GM21529 (cell line): ENCODE results near the gene BLOC1S6.
A peak's percentile ranks its signal among the peaks of the same experiment; 100 is the strongest.

Experiments used
- ATAC-seq: cut with Tn5 transposase; IDR thresholded peaks from one replicate; pipeline ENCODE4 v1.9.1; 2021; ENCODE audit not compliant: unreplicated experiment

BLOC1S6 gene, protein sequence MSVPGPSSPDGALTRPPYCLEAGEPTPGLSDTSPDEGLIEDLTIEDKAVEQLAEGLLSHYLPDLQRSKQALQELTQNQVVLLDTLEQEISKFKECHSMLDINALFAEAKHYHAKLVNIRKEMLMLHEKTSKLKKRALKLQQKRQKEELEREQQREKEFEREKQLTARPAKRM

DNA sequence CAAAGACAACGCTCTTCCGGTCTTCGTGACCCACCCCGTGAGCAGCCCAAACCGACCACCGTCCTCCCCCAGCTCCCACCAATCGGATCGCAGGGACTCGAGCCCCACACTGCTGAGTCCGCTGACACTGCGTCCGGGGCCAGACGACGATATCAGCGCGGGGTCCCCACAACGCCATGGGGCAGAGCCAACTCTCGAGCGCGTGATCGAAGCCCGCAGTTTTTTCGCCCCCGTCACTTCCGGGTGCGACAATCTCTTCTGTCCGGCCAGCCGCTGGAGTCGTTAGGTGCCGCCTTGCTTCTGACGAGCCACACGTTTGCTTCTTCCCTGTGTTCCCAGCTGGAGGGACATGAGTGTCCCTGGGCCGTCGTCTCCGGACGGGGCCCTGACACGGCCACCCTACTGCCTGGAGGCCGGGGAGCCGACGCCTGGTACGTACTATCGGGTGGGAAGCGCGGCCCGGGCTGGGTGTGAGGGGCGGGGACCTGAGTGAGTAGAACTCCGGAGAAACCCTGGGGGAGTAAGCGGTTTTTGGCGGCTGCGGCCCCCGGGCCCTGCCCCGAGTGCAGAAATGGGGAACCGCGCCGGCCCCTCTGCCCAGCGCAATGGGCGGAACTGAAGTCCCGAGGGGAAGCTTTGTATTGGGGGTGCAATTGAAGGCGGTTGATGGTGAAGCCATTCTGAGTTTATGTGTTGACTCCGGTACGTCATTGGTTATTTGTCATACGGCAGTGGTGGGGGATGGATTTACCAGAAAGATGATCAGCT, at the start of gene BLOC1S6:
TSS of gene BLOC1S6 (plus strand) at position 285 of the 768 bp plus-strand sequence. CDS start at position 350, 65 bp downstream.
- ATAC-seq: peak; percentile 73

DNA sequence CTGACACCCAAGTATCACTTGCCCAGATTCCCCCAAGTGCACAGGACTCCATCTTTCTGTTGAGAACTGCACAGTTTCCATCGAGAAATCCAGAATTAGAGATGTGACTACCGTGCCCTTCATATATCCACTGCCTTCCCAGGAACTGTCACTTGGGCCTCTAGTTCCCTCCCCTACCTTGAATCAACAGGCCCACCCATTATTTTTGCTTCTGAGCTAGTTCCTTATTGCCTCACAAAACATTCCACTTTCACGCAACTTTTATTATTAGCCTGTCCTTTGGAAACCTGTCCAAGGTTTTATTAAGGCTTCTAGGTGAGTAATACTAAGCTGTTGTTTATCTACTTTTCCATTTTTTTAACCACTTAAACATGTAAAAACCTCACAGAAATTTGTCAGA, 47.5 kb upstream of the BLOC1S6 start:
- ATAC-seq: no peak

DNA sequence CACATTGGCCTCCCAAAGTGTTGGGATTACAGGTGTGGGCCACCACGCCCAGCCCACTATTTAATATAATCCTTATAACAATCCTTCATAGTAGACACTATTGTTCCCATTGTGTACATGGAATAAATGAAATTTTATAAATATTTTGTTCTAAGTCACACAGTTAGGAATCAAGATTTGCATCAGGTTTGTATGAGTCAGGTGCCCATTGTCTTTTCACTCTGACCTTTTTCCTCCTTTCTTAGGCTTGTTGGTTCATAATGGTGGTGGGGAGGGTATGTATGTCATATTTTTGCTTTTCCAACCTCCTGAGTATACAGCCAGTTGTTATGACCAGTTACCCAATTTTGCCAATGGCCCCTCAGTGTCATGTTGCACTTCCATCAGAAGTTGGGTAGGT, 46.6 kb upstream of the BLOC1S6 start:
- no peak for ATAC-seq

DNA sequence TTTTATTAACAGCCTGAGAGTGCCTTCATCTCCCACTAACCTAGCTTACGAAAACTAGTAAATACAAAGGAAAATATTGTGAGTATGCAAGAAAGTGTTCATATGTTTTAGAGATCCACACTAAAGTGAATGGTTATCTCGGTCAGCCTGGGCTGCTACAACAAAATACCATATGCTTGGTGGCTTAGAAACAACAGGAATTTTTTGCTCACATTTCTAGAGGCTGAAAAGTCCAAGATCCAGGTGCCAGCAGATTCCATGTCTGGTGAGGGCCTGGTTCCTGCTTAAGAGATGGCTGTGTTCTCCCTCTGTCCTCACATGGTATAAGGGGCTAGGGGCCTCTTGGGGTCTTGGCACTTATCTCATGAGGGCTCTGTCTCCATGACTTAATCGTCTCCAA, 44.1 kb upstream of the BLOC1S6 start:
- ATAC-seq: no peak

DNA sequence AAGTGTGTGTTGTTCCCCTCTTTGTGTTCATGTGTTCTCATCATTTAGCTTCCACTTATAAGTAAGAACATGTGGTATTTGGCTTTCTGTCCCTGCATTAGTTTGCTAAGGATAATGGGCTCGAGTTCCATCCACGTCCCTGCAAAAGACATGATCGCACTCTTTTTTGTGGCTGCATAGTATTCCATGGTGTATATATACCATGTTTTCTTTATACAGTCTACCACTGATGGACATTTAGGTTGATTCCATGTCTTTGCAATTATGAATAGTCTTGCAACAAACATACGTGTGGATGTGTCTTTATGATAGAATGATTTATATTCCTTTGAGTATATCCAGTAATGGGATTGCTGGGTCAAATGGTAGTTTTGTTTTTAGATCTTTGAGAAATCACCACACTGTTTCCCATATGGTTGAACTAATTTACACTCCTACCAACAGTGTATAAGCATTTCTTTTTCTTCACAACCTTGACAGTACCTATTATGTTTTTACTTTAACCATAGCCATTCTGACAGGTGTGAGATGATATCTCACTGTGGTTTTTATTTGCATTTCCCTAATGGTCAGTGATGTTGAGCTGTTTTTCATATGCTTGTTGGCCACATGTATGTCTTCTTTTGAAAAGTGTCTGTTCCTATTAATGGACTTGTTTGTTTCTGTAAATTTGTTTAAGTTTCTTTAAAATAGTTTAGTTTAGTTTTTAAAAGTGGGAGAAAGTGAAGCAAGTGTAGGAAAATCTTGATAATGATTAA, 42.7 kb upstream of the BLOC1S6 start:
- ATAC-seq: no peak

DNA sequence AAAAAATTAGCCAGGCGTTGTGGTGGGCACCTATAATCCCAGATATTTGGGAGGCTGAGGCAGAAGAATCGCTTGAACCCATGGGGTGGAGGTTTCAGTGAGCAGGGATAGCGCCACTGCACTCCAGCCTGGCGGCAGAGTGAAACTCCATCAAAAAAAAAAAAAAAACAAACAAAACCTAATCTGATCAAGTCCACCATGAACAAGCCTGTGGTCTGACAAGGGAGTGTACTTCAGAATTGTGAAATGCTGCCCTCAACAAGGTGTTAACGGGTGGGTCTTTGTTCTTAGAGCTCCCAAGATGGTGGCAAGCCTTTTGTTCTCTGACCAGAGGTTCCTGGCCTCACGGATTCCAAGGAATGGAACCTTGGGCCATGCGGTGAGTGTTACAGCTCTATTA, 40.4 kb upstream of the BLOC1S6 start:
- ATAC-seq: no peak

DNA sequence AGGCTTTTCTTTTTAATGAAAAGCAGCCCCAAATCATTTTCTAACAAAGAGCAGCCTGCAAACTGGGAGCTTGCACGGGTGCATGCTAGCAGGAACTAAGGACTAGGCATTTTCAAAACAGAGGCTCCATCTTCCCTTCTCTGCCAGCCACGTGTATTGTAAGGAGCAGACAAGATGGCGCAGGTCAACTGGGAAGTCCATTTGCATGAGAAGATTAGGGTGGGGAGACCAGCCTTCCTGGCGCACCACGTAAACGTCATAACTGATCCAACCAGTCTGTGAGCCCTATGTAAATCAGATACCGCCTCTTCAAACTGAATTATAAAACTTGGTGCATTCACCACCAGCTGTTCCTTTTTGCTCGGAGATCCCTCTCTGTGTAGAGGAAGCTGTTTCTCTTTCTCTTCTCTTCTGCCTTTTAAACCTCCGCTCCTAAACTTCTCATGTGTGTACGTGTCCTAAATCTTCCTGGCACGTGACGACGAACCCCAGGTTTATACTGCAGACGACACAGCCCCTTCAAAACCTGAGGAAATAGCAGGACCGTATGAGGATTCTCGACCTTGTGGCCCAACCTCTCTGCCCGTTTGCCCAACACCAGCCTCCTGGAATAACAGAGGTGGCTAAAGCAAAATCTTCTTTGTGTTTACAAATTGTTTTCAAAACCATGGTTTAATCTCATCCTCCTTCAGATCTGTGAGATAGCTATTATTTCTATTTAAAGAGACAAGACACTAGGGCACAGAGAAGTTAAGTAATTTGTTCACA, 38.2 kb upstream of the BLOC1S6 start:
- ATAC-seq: no peak

DNA sequence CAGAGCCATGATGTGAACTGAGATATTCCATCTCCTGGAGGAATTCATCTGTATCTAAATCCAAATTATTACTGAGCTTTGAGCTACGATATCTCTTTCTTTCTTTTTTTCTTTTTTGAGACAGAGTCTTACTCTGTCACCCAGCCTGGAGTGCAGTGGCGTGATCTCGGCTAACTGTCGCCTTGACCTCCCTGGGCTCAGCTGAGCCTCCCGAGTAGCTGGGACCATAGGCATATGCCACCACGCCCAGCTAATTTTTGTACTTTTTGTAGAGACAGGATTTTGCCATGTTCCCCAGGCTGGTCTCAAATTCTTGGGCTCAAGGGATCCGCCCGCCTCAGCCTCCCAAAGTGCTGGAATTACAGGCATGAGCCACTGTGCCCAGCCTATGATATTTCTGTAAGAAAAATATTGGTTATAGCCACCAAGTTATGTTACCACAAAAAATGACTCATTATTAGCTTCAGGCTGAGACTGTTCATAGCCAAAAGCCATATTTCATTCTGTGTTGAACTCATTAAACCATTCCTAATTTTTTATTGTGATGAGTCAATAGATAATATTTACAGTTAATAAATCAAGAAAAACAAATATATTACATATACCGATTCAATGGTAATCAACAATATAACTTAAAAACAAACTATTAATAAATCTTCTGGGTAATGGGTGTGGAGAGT, 37.5 kb upstream of the BLOC1S6 start:
- ATAC-seq: no peak

DNA sequence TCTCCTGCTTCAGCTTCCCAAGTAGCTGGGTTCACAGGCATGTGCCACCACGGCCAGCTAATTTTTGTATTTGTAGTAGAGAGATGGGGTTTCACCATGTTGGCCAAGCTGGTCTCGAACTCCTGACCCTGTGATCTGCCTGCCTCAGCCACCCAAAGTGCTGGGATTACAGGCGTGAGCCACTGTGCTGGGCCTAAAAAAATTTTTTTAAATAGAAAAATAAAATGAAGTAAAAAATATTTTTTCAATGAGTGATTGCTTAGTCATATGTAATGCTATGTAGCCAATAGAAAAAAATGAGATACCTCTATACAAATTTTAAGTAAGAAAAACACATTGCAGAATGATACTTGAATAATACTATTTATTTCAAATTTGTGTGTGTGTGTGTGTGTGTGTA, 36.7 kb upstream of the BLOC1S6 start:
- ATAC-seq: no peak

DNA sequence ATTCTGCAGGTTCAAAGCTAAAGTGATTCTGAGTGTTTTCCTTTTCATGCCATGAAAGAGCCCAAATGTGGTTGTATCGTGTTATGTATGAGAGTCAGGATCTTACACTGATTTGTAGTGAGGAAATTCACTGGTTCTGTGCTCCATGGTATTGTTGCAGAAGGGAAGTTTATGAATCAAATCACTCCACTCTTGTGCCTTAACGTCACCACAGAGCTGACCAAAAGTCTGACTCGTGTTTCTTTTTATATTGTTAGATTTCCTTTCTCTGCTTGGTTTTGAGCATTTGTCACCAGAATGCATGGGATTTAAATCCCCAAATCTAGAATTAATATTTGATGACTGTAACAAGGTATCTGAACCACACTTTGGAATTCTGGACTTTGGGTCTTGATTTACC, 35.5 kb upstream of the BLOC1S6 start:
- ATAC-seq: no peak

DNA sequence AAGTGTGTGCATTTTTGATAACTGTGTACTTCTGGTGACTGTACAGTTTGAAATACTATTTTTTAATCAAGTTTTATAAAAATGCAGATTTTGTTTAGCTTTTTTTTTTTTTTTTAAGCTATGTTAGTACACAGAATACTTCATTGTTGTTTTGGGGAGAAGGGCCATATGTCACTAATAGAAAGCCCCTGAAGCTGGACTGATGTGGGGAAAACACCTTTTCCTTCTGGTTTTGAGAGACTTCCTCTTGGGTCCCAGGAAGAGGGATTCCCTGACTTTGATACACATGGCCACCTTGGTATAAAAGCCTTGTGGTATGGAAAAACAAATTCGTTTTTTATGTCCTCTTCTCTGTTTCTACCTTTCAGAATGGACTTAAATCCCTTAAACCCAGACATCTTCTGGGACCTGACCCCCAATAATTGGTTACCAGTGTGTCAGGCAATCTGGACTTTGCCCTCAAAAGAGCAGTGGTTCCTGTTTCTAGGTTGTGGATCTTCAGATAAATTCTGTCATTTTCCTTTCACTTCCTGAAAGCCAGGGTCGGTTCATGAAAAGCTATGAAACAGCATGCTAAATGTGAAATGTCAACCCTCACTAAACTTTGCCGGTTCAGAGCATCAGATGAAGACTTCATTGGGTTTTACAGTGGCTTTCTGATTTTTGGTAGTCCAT, 31.1 kb upstream of the BLOC1S6 start:
- no peak for ATAC-seq

DNA sequence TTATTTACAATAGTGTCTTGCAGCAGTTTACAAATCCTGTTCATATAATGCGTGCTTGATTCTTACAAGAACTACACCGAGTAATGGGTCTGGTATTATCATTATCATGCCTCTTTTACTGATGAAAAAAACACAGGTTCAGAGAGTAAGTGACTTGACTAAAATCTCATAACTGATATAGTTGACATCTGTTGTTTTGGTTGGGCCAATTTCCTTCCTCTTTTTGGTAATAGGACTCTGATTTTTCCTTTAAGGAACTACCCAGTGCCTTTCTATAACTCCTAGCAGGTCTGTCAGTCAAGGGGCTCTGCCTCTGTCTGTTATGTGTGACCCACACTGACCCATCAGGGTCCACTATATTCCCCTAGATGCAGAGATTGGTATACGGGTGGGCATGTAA, 14.6 kb upstream of the BLOC1S6 start:
- no peak for ATAC-seq

DNA sequence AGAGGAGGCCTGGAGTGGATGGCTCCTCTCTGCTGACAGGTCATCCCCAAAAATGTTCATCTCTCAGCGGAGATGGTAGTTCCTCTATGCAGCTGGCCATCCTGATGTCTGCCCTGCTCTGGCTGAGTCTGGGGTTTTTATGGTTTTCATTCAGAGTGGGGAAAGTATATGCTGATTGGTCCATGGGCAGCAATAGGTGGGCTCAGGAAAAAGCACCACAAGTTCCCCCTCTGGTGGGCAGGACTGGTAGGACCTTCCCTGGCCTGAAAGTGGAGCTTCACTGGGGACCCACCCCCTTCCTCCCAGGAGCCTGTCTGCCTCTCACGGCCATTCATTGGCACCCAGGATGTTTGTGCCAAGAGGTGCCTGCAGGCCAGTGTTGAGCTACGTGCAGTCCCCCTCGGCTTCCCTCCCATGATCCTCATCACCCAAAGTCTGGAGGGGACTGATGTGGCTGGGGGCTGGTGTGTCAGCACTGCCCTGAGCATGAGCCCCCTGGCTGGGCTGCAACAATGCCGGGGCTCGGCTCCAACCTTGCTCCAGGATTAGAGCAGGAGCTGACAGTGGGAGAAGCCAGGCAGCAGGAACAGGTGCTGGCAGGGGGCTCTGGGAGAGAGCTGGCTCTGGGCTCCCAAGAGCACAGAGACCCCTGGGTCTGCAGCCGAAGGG, 13.1 kb upstream of the BLOC1S6 start:
- no peak for ATAC-seq

DNA sequence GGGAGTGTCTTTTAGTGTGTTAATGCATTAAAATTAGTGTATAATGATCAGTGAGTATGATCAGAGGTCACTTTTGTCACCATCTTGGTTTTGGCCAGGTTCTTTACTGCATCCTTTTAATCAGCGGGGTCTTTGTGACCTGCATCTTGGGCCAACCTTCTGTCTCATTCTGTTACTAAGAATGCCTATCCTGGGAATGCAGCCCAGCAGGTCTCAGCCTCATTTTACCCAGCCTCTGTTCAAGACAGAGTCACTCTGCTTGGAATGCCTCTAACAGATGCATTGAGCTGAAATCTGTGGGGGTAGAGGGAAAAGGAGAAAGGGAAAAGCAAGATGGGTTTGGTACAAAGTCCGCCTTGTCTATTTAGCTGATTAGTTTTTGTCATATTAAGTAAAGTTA, 5.3 kb upstream of the BLOC1S6 start:
- ATAC-seq: no peak

DNA sequence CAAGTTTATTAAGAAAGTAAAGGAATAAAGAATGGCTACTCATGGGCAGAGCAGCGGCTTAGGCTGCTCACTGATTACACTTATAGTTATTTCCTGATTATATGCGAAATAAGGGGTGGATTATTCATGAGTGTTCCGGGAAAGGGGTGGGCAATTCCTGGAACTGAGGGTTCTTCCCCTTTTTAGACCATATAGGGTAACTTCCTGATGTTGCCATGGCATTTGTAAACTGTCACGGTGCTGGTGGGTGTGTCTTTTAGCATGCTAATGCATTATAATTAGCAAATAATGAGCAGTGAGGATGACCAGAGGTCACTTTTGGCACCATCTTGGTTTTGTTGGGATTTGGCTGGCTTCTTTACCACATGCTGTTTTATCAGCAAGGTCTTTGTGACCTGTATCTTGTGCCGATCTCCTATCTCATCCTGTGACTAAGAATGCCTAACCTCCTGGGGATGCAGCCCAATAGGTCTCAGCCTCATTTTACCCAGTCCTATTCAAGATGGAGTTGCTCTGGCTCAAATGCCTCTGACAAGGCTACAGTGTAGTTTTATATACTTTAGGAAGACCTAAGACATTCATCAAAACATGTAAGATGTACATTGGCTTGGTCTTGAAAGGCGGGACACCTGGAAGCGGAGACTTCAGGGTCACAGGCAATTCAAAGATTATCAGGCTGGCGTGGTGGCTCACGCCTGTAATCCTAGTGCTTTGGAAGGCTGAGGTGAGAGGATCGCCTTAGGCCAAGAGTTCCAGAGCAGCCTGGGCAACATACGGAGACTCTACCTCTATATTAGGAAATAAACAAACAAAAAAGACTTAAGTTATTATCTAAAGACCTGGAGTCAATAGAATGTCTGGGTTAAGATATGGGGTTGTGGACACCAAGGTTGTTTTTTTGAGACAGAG, 3.2 kb upstream of the BLOC1S6 start:
- no peak for ATAC-seq

DNA sequence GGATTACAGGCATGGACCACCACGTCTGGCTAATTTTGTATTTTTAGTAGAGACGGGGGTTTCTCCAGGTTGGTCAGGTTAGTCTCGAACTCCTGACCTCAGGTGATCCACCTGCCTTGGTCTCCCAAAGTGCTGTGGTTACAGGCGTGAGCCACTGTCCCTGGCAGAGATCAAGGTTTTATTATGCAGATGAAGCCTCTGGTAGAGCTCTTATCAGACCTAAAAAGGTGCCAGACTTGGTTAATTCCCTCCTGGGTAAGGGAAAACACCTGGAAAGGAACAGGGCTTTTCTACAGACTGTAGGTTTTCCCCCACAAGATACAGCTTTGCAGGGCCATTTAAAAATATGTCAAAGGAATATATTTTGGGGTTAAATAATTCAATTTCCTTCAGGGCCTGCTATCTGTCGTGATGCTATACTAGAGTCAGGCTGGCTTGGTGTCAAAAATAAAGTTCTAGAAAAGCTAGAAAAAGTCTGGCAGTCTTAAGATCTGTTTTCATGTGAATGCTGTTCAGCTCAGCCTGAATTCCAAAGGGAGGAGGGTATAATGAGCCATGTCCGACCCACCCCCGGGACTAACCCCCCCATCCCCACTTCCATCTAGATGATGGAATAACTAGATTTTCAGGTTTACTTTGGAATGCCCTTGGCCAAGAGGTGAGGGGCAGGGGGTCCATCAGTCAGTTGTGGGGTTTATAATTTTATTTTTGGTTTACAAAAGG, 1.9 kb upstream of the BLOC1S6 start:
- no peak for ATAC-seq

DNA sequence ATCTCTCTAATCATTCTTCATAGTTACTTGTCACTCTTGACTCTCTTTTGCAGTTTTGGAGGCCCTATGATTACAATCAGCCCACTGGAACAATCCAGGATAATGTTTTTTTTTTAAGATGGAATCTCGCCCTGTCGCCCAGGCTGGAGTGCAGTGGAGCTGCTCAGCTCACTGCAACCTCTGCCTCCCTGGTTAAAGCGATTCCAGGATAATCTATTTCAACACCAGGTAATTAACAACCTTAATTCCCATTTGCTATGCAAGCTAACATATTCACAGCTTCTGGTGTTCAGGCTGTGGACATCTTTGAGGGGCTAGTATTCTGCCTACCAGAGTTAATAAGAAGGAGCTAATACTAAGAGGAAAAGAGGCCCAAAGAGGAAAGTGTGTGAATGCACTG, 1.1 kb upstream of the BLOC1S6 start:
- no peak for ATAC-seq

DNA sequence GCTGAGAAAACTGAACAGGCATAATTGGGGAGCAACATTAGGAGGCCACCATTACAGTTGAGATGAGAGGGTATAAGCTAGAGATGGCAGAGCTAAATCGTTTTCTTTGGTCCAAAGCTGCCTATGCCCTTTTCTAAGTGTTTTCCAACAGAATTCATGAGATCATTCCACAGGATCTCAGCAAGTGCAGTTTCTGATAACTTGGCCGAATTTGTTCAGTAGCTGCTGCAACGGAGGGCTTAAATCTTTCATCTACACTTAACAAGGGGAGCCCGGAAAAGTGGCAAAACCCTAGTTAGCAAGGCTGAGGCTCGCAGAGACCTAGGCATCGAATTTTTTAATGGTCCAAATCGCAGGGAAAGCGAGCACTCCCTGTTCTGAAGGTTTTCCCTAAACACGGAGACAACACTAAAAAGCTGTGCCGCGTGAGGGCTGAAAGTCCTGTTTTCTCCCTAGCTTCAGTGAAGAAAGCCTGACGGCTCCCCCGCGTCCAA, 531 bp upstream of the BLOC1S6 start:
- ATAC-seq: peak; percentile 4
